B cell (primary cell): ENCODE data around the gene OMA1. TPM values are rescaled to one million over a fixed set of nuclear protein-coding genes. Genes with fewer than 3 reads are reported as not detected.

ENCODE experiments used
- ATAC-seq: fragments of 200-7000 bp; cut with Tn5 transposase; one replicate; pipeline ENCODE4 v1.10.0; 2021; ENCODE audit warnings: low read depth, mild to moderate bottlenecking, moderate number of reproducible peaks, moderate library complexity
- CTCF ChIA-PET: fragments of 350-600 bp; sonication (Branson Sonifier 250); formaldehyde crosslinking; loops from one replicate; lab custom pipeline; 2021; ENCODE audit warnings: antibody characterized with exemption, inconsistent platforms; lab: Charles Lee
- POLR2A ChIA-PET: fragments of 350-600 bp; sonication (Branson Sonifier 250); formaldehyde crosslinking; loops from one replicate; lab custom pipeline; 2021; ENCODE audit warnings: antibody characterized with exemption; lab: Charles Lee
- DNase-seq: peaks from one replicate; pipeline ENCODE4 v3.0.0; 2013
- H2AFZ ChIP-seq: 2 replicates; pipeline ENCODE4 v1.6.1; 2012; ENCODE audit warnings: mild to moderate bottlenecking, low read depth, low read length; ENCODE audit not compliant: insufficient read depth, poor library complexity, severe bottlenecking
- H3K27ac ChIP-seq, 2 donors: 1 replicate in 1 of 2; 2 replicates in 1 of 2; pipeline ENCODE4 v1.5.1; 2012 to 2013; ENCODE audit warnings: low read length in 2 of 2, mild to moderate bottlenecking in 2 of 2, moderate library complexity in 1 of 2
- H3K27me3 ChIP-seq, 4 experiments: fragments of 200-600 bp in 1 of 4; sonication (generic) in 1 of 4; replicated peaks in 1 of 4; 1 replicate in 2 of 4; 2 replicates in 2 of 4; pipeline versions ENCODE4 v1.6.1 to v1.7.0; 2013 to 2016; ENCODE audit warnings: low read length in 3 of 4, mild to moderate bottlenecking in 2 of 4, mixed read lengths in 1 of 4, moderate library complexity in 1 of 4; ENCODE audit not compliant: insufficient read depth in 4 of 4, control insufficient read depth in 3 of 4; ENCODE audit errors: control extremely low read depth in 1 of 4
- H3K36me3 ChIP-seq, 2 experiments: replicated peaks in 1 of 2; 1 replicate in 1 of 2; 2 replicates in 1 of 2; pipeline versions ENCODE4 v1.6.1 to v1.7.1; 2013; ENCODE audit warnings: low read length in 1 of 2; ENCODE audit not compliant: insufficient read depth in 2 of 2, control insufficient read depth in 1 of 2; ENCODE audit errors: control extremely low read depth in 1 of 2, extremely low read depth in 1 of 2
- H3K4me1 ChIP-seq, 2 donors: fragments of 200-600 bp in 1 of 2; sonication (generic) in 1 of 2; 1 replicate in 1 of 2; 2 replicates in 1 of 2; pipeline versions ENCODE4 v1.5.1 to v1.6.1; 2013 to 2017; ENCODE audit warnings: low read length in 2 of 2; ENCODE audit not compliant: control insufficient read depth in 2 of 2, insufficient read depth in 2 of 2
- H3K4me2 ChIP-seq: replicated peaks from 2 replicates; pipeline ENCODE3; 2012; ENCODE audit warnings: mild to moderate bottlenecking, low read depth, low read length; ENCODE audit not compliant: poor library complexity, severe bottlenecking
- H3K4me3 ChIP-seq, 5 experiments: fragments of 200-600 bp in 1 of 5; sonication (generic) in 1 of 5; 1 replicate in 3 of 5; 2 replicates in 2 of 5; pipeline versions ENCODE4 v1.5.1 to v1.7.0; 2011 to 2016; ENCODE audit warnings: low read length in 4 of 5, mild to moderate bottlenecking in 4 of 5, low read depth in 2 of 5, control low read depth in 1 of 5, moderate library complexity in 1 of 5; ENCODE audit not compliant: insufficient read depth in 1 of 5; ENCODE audit errors: control extremely low read depth in 1 of 5, extremely low read depth in 1 of 5
- H3K79me2 ChIP-seq: fragments of 200-600 bp; sonication (generic); one replicate; pipeline ENCODE4 v1.6.0; 2016; ENCODE audit warnings: low read length; ENCODE audit not compliant: control insufficient read depth, insufficient read depth
- H3K9ac ChIP-seq: fragments of 200-600 bp; sonication (generic); 2 replicates; pipeline ENCODE4 v1.6.1; 2017; ENCODE audit warnings: mild to moderate bottlenecking, low read length, moderate library complexity
- H3K9me3 ChIP-seq, 3 donors: one replicate each; pipeline versions ENCODE4 v1.6.1 to v1.7.1; 2013; ENCODE audit warnings: low read length in 2 of 3; ENCODE audit not compliant: control insufficient read depth in 2 of 3, insufficient read depth in 1 of 3; ENCODE audit errors: control extremely low read depth in 1 of 3
- H4K20me1 ChIP-seq: 2 replicates; pipeline ENCODE4 v1.6.0; 2012; ENCODE audit warnings: mild to moderate bottlenecking, low read length; ENCODE audit not compliant: insufficient read depth, control insufficient read depth, poor library complexity, severe bottlenecking
- H3K27ac Mint-ChIP-seq: one replicate; pipeline ENCODE4 v1.8.0; 2021; ENCODE audit warnings: mixed read lengths
- H3K27me3 Mint-ChIP-seq: one replicate; pipeline ENCODE4 v1.8.0; 2021; ENCODE audit warnings: mixed read lengths
- H3K4me1 Mint-ChIP-seq: one replicate; pipeline ENCODE4 v1.8.0; 2021; ENCODE audit warnings: mixed read lengths
- H3K4me3 Mint-ChIP-seq: one replicate; pipeline ENCODE4 v1.8.0; 2021; ENCODE audit warnings: mixed read lengths
- H3K9me3 Mint-ChIP-seq: one replicate; pipeline ENCODE4 v1.8.0; 2022; ENCODE audit warnings: mixed read lengths; ENCODE audit not compliant: insufficient read depth
- CTCF ChIP-seq: fragments of 200-600 bp; IDR thresholded peaks from one replicate; pipeline ENCODE4 v1.8.0; 2022; ENCODE audit warnings: antibody characterized with exemption, mild to moderate bottlenecking
- EZH2 ChIP-seq: IDR thresholded peaks from 2 replicates; pipeline ENCODE4 v1.6.1; 2012; ENCODE audit warnings: borderline replicate concordance, low read depth, mild to moderate bottlenecking, moderate library complexity, low read length; ENCODE audit not compliant: insufficient read depth, poor library complexity, severe bottlenecking
- WGBS: methylation state at CpG from one replicate; pipeline ENCODE4 v1.1.5; 2013; ENCODE audit warnings: missing lambda C conversion rate; ENCODE audit not compliant: insufficient coverage; 5-methylcytosine and 5-hydroxymethylcytosine counted together
- intact Hi-C: fragments of 100-400 bp; cut with micrococcal nuclease; formaldehyde crosslinking; loops from one replicate; pipeline ENCODE4 v1.10.0; 2022
- polyA plus RNA-seq: library from polyadenylated mRNA; depleted of rRNA; stranded (reverse); fragments of >200 nt; gene quantifications from 2 replicates; pipeline ENCODE4 v1.2.3, GENCODE V29; 2012
- total RNA-seq, 2 donors: library from RNA; stranded (reverse); fragments of 120-200 nt in 1 of 2; gene quantifications; 1 replicate in 1 of 2; 2 replicates in 1 of 2; pipeline versions ENCODE4 v1.2.3 to v1.2.4, GENCODE V29; 2013 to 2022

OMA1 gene
- total and polyA plus RNA-seq, 2 donors (not counting 1 experiment from before 2014, with no cell fraction given) = 22.8 to 67.5 TPM

- H3K4me1 Mint-ChIP-seq = no peaks in the 10 kb centered on the region
- peaks cover 0 to 12% (median 4%) of the 10 kb centered on the region in 4 experiments for H3K27me3 ChIP-seq
- H3K36me3 ChIP-seq = no peaks in the 10 kb centered on the region
- CTCF ChIA-PET = no interaction called here
- no peaks in the 10 kb centered on the region for H3K9me3 Mint-ChIP-seq
- no peak overlapping the region for H3K27ac ChIP-seq
- H4K20me1 ChIP-seq = no peaks in the 10 kb centered on the region
- H3K27me3 Mint-ChIP-seq = peaks cover 44% of the 10 kb centered on the region
- no peak for ATAC-seq
- no peak overlapping the region for H3K9ac ChIP-seq
- no peak overlapping the region for H3K27ac Mint-ChIP-seq
- no peak overlapping the region for H2AFZ ChIP-seq
- H3K4me3 Mint-ChIP-seq = no peak overlapping the region
- H3K79me2 ChIP-seq = no peaks in the 10 kb centered on the region
- TF ChIP-seq CTCF (no peak), EZH2 (no peak)
- no peak overlapping the region for H3K4me2 ChIP-seq
- 94% methylated on average over 2 of the region's 5 CpGs for WGBS
- H3K4me3 ChIP-seq = no peak overlapping the region
- intact Hi-C loops = no loop called here
- H3K9me3 ChIP-seq = no peaks in the 10 kb centered on the region
- DNase-seq = no peak
- H3K4me1 ChIP-seq = no peaks in the 10 kb centered on the region
- POLR2A ChIA-PET = no interaction called here
Measured at GRCh38 chr1:58592522-58593134, 46.1 kb upstream of the OMA1 start.

GRCh38 chr1:58591806-58592205, 45.3 kb upstream of the OMA1 start:
- Histone ChIP-seq H4K20me1 (no peaks in the 10 kb centered on the region), H3K36me3 (no peaks in the 10 kb centered on the region), H2AFZ (no peak overlapping the region), H3K4me2 (no peak overlapping the region), H3K27me3 (peaks cover 0 to 13% (median 4%) of the 10 kb centered on the region in 4 experiments), H3K9ac (no peak overlapping the region), H3K4me1 (no peaks in the 10 kb centered on the region), H3K27ac (no peak overlapping the region), H3K9me3 (no peaks in the 10 kb centered on the region), H3K79me2 (no peaks in the 10 kb centered on the region), H3K4me3 (no peak overlapping the region)
- ATAC-seq (no peak), DNase-seq (no peak)
- no peak overlapping the region for H3K4me3 Mint-ChIP-seq
- no peak for TF ChIP-seq EZH2
- no peak for TF ChIP-seq CTCF
- POLR2A ChIA-PET = no interaction called here
- 83% methylated on average over 1 of the region's 1 CpG for WGBS
- H3K4me1 Mint-ChIP-seq = no peaks in the 10 kb centered on the region
- H3K27me3 Mint-ChIP-seq = peaks cover 44% of the 10 kb centered on the region
- H3K27ac Mint-ChIP-seq = no peak overlapping the region
- no peaks in the 10 kb centered on the region for H3K9me3 Mint-ChIP-seq
- intact Hi-C loops = no loop called here
- CTCF ChIA-PET = no interaction called here
